ENCODE measurements around the gene CIAO1. TPM values are rescaled to one million over a fixed set of nuclear protein-coding genes. Genes with fewer than 3 reads are reported as not detected.

Gene CIAO1
- total and polyA plus RNA-seq, 2 of the 8 experiments (the other 6 are each of a cell fraction or from before 2014, with no cell fraction given): 63.7 to 99.2 TPM

GRCh38 chr2:96318723-96319122 lies 52.7 kb downstream of the CIAO1 start (continued):
- TF ChIP-seq ATF2 (IDR thresholded peaks at IDR 0.05; ENCODE audit: low read length) (no peak), TCF12 (IDR thresholded peaks at IDR 0.05; ENCODE audit: low read depth, low read length) (no peak), HDAC6 (IDR thresholded peaks at IDR 0.05; ENCODE audit: low read depth, low read length) (no peak), SIRT6 (IDR thresholded peaks at IDR 0.05; ENCODE audit: low read length) (no peak), RFX5 (IDR thresholded peaks at IDR 0.05; ENCODE audit: borderline replicate concordance, low read depth, low read length) (no peak), CBX8 (IDR thresholded peaks at IDR 0.05; ENCODE audit: borderline replicate concordance, low read depth, low read length) (no peak)

All from H1 (cell line).